Measurements from ENCODE around the gene MRFAP1L1. TPM values are rescaled to one million over a fixed set of nuclear protein-coding genes. Genes with fewer than 3 reads are reported as not detected.

Gene MRFAP1L1
- total RNA-seq, 1 donor: 38.0 TPM

- H3K4me2 ChIP-seq (ENCODE audit: insufficient read depth, low read length): no peak overlapping the region
Observed at GRCh38 chr4:6754481-6755087, 44.9 kb upstream of the MRFAP1L1 start.

GRCh38 chr4:6753891-6754290, 44.2 kb upstream of the MRFAP1L1 start:
- Histone ChIP-seq H3K36me3 (ENCODE audit: insufficient read depth, low read length) (no peaks in the 10 kb centered on the region), H3K27ac (ENCODE audit: low read depth, low read length) (no peak overlapping the region), H3K4me3 (ENCODE audit: insufficient read depth, low read length) (no peak overlapping the region), H3K79me2 (ENCODE audit: insufficient read depth, low read length) (no peaks in the 10 kb centered on the region), H2AFZ (ENCODE audit: low read length) (no peak overlapping the region), H3K27me3 (ENCODE audit: insufficient read depth, low read length) (no peaks in the 10 kb centered on the region), H4K20me1 (ENCODE audit: insufficient read depth, low read length) (no peaks in the 10 kb centered on the region), H3K4me2 (ENCODE audit: insufficient read depth, low read length) (no peak overlapping the region), H3K9me3 (ENCODE audit: low read depth, low read length) (no peaks in the 10 kb centered on the region), H3K4me1 (ENCODE audit: insufficient read depth, low read length) (peaks cover 5% of the 10 kb centered on the region)
- peak; percentile 89 for DNase-seq (ENCODE audit: insufficient read length, low spot score, missing footprints)
- TF ChIP-seq CTCF (IDR thresholded peaks at IDR 0.05; ENCODE audit: extremely low read depth, low read depth, low read length): no peak

More at GRCh38 chr4:6754481-6755087, 44.9 kb upstream of the MRFAP1L1 start:
- Histone ChIP-seq H3K9me3 (ENCODE audit: low read depth, low read length) (no peaks in the 10 kb centered on the region), H3K36me3 (ENCODE audit: insufficient read depth, low read length) (no peaks in the 10 kb centered on the region), H3K4me1 (ENCODE audit: insufficient read depth, low read length) (no peaks in the 10 kb centered on the region), H3K4me3 (ENCODE audit: insufficient read depth, low read length) (no peak overlapping the region), H3K79me2 (ENCODE audit: insufficient read depth, low read length) (no peaks in the 10 kb centered on the region), H4K20me1 (ENCODE audit: insufficient read depth, low read length) (no peaks in the 10 kb centered on the region), H3K27ac (ENCODE audit: low read depth, low read length) (no peak overlapping the region), H3K27me3 (ENCODE audit: insufficient read depth, low read length) (no peaks in the 10 kb centered on the region), H2AFZ (ENCODE audit: low read length) (no peak overlapping the region)
- DNase-seq (ENCODE audit: insufficient read length, low spot score, missing footprints): peak; percentile 58
- no peak for TF ChIP-seq CTCF (IDR thresholded peaks at IDR 0.05; ENCODE audit: extremely low read depth, low read depth, low read length)

GRCh38 chr4:6753103-6753560, 43.5 kb upstream of the MRFAP1L1 start:
- no peaks in the 10 kb centered on the region for H3K79me2 ChIP-seq (ENCODE audit: insufficient read depth, low read length)
- H3K27me3 ChIP-seq (ENCODE audit: insufficient read depth, low read length): no peaks in the 10 kb centered on the region
- H3K36me3 ChIP-seq (ENCODE audit: insufficient read depth, low read length): no peaks in the 10 kb centered on the region
- H3K4me3 ChIP-seq (ENCODE audit: insufficient read depth, low read length): no peak overlapping the region
- H3K4me2 ChIP-seq (ENCODE audit: insufficient read depth, low read length): no peak overlapping the region
- H4K20me1 ChIP-seq (ENCODE audit: insufficient read depth, low read length): no peaks in the 10 kb centered on the region
- TF ChIP-seq CTCF (IDR thresholded peaks at IDR 0.05; ENCODE audit: extremely low read depth, low read depth, low read length): no peak
- H3K4me1 ChIP-seq (ENCODE audit: insufficient read depth, low read length): peaks cover 5% of the 10 kb centered on the region
- H3K9me3 ChIP-seq (ENCODE audit: low read depth, low read length): no peaks in the 10 kb centered on the region
- no peak overlapping the region for H2AFZ ChIP-seq (ENCODE audit: low read length)
- no peak overlapping the region for H3K27ac ChIP-seq (ENCODE audit: low read depth, low read length)
- peak; percentile 42 for DNase-seq (ENCODE audit: insufficient read length, low spot score, missing footprints)

- Histone ChIP-seq H3K4me3 (ENCODE audit: insufficient read depth, low read length) (no peak overlapping the region), H4K20me1 (ENCODE audit: insufficient read depth, low read length) (no peaks in the 10 kb centered on the region), H3K4me1 (ENCODE audit: insufficient read depth, low read length) (peaks cover 5% of the 10 kb centered on the region), H3K27ac (ENCODE audit: low read depth, low read length) (no peak overlapping the region), H3K9me3 (ENCODE audit: low read depth, low read length) (no peaks in the 10 kb centered on the region), H3K4me2 (ENCODE audit: insufficient read depth, low read length) (no peak overlapping the region), H3K27me3 (ENCODE audit: insufficient read depth, low read length) (no peaks in the 10 kb centered on the region), H3K36me3 (ENCODE audit: insufficient read depth, low read length) (no peaks in the 10 kb centered on the region), H2AFZ (ENCODE audit: low read length) (no peak overlapping the region), H3K79me2 (ENCODE audit: insufficient read depth, low read length) (no peaks in the 10 kb centered on the region)
- no peak for TF ChIP-seq CTCF (IDR thresholded peaks at IDR 0.05; ENCODE audit: extremely low read depth, low read depth, low read length)
- DNase-seq (ENCODE audit: insufficient read length, low spot score, missing footprints): peak; percentile 61
Observed at GRCh38 chr4:6752486-6752829, 42.8 kb upstream of the MRFAP1L1 start.

Measured in osteoblast (primary cell).